GM12872 (cell line): ENCODE measurements around the gene GFER.

Experiments
- CTCF ChIP-seq: IDR thresholded peaks from 3 replicates; pipeline ENCODE4 v1.5.1; 2011; ENCODE audit warnings: low read depth, mild to moderate bottlenecking, low read length, moderate library complexity; ENCODE audit not compliant: insufficient read depth

Gene GFER

GRCh38 chr16:1942047-1942809 is 41.8 kb upstream of the GFER start:
- no peak for TF ChIP-seq CTCF

GRCh38 chr16:1942810-1943726 is 40.9 kb upstream of the GFER start, which contains the start of gene MSRB1:
Gene MSRB1 (minus strand): TSS chr16:1943199. CDS start chr16:1943156, 43 bp downstream.
- TF ChIP-seq CTCF: no peak

GRCh38 chr16:1944612-1945199 is 39.3 kb upstream of the GFER start:
- no peak for TF ChIP-seq CTCF

- no peak for TF ChIP-seq CTCF
Measured at GRCh38 chr16:1945559-1946391, 38.2 kb upstream of the GFER start.

GRCh38 chr16:1946495-1947368 is 37.3 kb upstream of the GFER start:
- no peak for TF ChIP-seq CTCF

GRCh38 chr16:1947369-1947670 is 36.7 kb upstream of the GFER start:
- no peak for TF ChIP-seq CTCF
